RWPE2 (cell line): ENCODE measurements around the gene MBNL2.

Source experiments
- ATAC-seq: fragments of 200-7000 bp; cut with Tn5 transposase; 3 replicates; pipeline ENCODE4 v1.9.1; 2021; ENCODE audit warnings: low read depth
- DNase-seq: peaks from one replicate; pipeline ENCODE4 v3.0.0-alpha.2; 2020; ENCODE audit warnings: low spot score
- H3K27ac ChIP-seq: fragments of 450-650 bp; 2 replicates; pipeline ENCODE4 v1.5.1; 2017; ENCODE audit warnings: mild to moderate bottlenecking; ENCODE audit not compliant: poor library complexity, severe bottlenecking
- H3K27me3 ChIP-seq: fragments of 250-450 bp; sonication (Bioruptor Pico); 2 replicates; pipeline ENCODE4 v1.5.1; 2021; ENCODE audit warnings: mild to moderate bottlenecking, moderate library complexity; ENCODE audit not compliant: insufficient read depth, poor library complexity, severe bottlenecking
- H3K36me3 ChIP-seq: fragments of 250-450 bp; sonication (Bioruptor Pico); 2 replicates; pipeline ENCODE4 v1.5.1; 2020; ENCODE audit warnings: low read depth, mild to moderate bottlenecking, moderate library complexity
- H3K4me1 ChIP-seq: fragments of 250-450 bp; sonication (Bioruptor Pico); 2 replicates; pipeline ENCODE4 v1.5.1; 2021; ENCODE audit warnings: mild to moderate bottlenecking, moderate library complexity; ENCODE audit not compliant: insufficient read depth, poor library complexity, severe bottlenecking
- H3K4me3 ChIP-seq: fragments of 250-450 bp; sonication (Bioruptor Pico); 2 replicates; pipeline ENCODE4 v1.5.1; 2021; ENCODE audit warnings: mild to moderate bottlenecking, moderate library complexity; ENCODE audit not compliant: severe bottlenecking
- H3K9me3 ChIP-seq: fragments of 250-450 bp; sonication (Bioruptor Pico); 2 replicates; pipeline ENCODE4 v1.5.1; 2021; ENCODE audit warnings: mild to moderate bottlenecking, moderate library complexity; ENCODE audit not compliant: severe bottlenecking
- CTCF ChIP-seq: fragments of 450-650 bp; IDR thresholded peaks from one replicate; pipeline ENCODE4 v1.5.1; 2017; ENCODE audit warnings: mild to moderate bottlenecking, moderate library complexity; ENCODE audit not compliant: poor library complexity, severe bottlenecking

Gene MBNL2

GRCh38 chr13:97262058-97262457 lies 39.9 kb downstream of the MBNL2 start:
- Histone ChIP-seq H3K4me3 (no peak overlapping the region), H3K36me3 (0 out of 2 replicates have a peak, but pooled peaks cover 8% of the 10 kb centered on the region), H3K9me3 (no peaks in the 10 kb centered on the region), H3K27ac (no peak overlapping the region), H3K4me1 (peaks cover 43% of the 10 kb centered on the region), H3K27me3 (no peaks in the 10 kb centered on the region)
- no peak for TF ChIP-seq CTCF
- ATAC-seq (no peak), DNase-seq (no peak)

GRCh38 chr13:97263160-97263559 lies 41.0 kb downstream of the MBNL2 start:
- DNase-seq (no peak), ATAC-seq (no peak)
- TF ChIP-seq CTCF = no peak
- Histone ChIP-seq H3K27ac (no peak overlapping the region), H3K27me3 (no peaks in the 10 kb centered on the region), H3K9me3 (no peaks in the 10 kb centered on the region), H3K36me3 (peaks cover 8% of the 10 kb centered on the region; the same call in 1 of the 2 replicates), H3K4me1 (peaks cover 32% of the 10 kb centered on the region), H3K4me3 (no peak overlapping the region)

DNA sequence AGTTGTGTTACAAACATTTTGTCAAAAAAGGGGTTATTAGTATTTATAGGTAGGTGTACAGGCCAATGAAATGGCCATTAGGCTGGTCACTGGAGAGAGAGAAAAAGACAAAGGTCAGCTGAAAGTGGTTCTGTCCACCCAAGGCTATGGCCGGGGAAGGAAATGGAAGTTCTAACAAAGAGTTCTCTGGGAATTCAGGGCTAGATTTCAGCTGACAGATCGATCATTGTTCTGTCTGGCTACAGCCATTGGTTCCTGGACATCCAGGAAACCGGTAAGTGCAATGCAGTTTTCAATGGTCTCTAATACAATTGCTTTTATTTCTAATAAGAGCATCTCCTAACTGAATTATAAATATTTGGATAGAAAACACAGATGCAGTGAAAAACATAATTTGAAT lies 42.5 kb downstream of the MBNL2 start:
- peaks cover 17% of the 10 kb centered on the region for H3K4me1 ChIP-seq
- no peak overlapping the region for H3K4me3 ChIP-seq
- no peaks in the 10 kb centered on the region for H3K27me3 ChIP-seq
- H3K36me3 ChIP-seq = peaks cover 3% of the 10 kb centered on the region; the same call in 1 of the 2 replicates
- ATAC-seq (no peak), DNase-seq (no peak)
- TF ChIP-seq CTCF = no peak
- no peak overlapping the region for H3K27ac ChIP-seq
- no peaks in the 10 kb centered on the region for H3K9me3 ChIP-seq

GRCh38 chr13:97266332-97266731 lies 44.2 kb downstream of the MBNL2 start:
- no peaks in the 10 kb centered on the region for H3K27me3 ChIP-seq
- H3K4me3 ChIP-seq = no peak overlapping the region
- no peak overlapping the region for H3K27ac ChIP-seq
- no peaks in the 10 kb centered on the region for H3K9me3 ChIP-seq
- ATAC-seq = no peak
- H3K4me1 ChIP-seq = peaks cover 9% of the 10 kb centered on the region
- peaks cover 3% of the 10 kb centered on the region; the same call in 1 of the 2 replicates for H3K36me3 ChIP-seq
- DNase-seq = no peak
- TF ChIP-seq CTCF = no peak

- Histone ChIP-seq H3K4me3 (no peak overlapping the region), H3K4me1 (peaks cover 12% of the 10 kb centered on the region), H3K36me3 (peaks cover 3% of the 10 kb centered on the region; the same call in 1 of the 2 replicates), H3K27ac (no peak overlapping the region), H3K27me3 (no peaks in the 10 kb centered on the region), H3K9me3 (no peaks in the 10 kb centered on the region)
- no peak for TF ChIP-seq CTCF
- ATAC-seq = no peak
- no peak for DNase-seq
Measured at GRCh38 chr13:97266772-97267417, 44.8 kb downstream of the MBNL2 start.
